NT2/D1 (cell line): ENCODE measurements around the gene ADGRA1.

Experiments used
- YY1 ChIP-seq: IDR thresholded peaks from 2 replicates; pipeline ENCODE4 v1.6.1; 2011; ENCODE audit not compliant: insufficient read length, insufficient read depth
- ZNF274 ChIP-seq: IDR thresholded peaks from 2 replicates; pipeline ENCODE4 v1.6.1; 2011; ENCODE audit warnings: mild to moderate bottlenecking, low read depth, low read length

- TF ChIP-seq ZNF274 (no peak), YY1 (no peak)
These were observed 70.1 kb downstream of the ADGRA1 start for GRCh38 chr10:133157662-133158436.
